HFFc6 (cell line): Measurements from ENCODE around the gene RAPGEF4. TPM values are rescaled to one million over a fixed set of nuclear protein-coding genes. Genes with fewer than 3 reads are reported as not detected.
A peak's percentile ranks its signal among the peaks of the same experiment; 100 is the strongest.

Experiments
- DNase-seq: peaks from one replicate; pipeline ENCODE4 v3.0.0-alpha.2; 2018
- H3K27ac Mint-ChIP-seq: 2 replicates; pipeline ENCODE4 v1.8.0; 2020; ENCODE audit warnings: mild to moderate bottlenecking, mixed read lengths
- H3K27me3 Mint-ChIP-seq: 2 replicates; pipeline ENCODE4 v1.8.0; 2021; ENCODE audit warnings: mild to moderate bottlenecking, moderate library complexity, mixed read lengths; ENCODE audit not compliant: insufficient read depth
- H3K36me3 Mint-ChIP-seq: 2 replicates; pipeline ENCODE4 v1.8.0; 2021; ENCODE audit warnings: low read depth, mixed read lengths
- H3K4me1 Mint-ChIP-seq: 2 replicates; pipeline ENCODE4 v1.8.0; 2020; ENCODE audit warnings: low read depth, mixed read lengths
- H3K4me3 Mint-ChIP-seq: 2 replicates; pipeline ENCODE4 v1.8.0; 2020; ENCODE audit warnings: mild to moderate bottlenecking, moderate library complexity, mixed read lengths
- H3K9me3 Mint-ChIP-seq: 2 replicates; pipeline ENCODE4 v1.8.0; 2020; ENCODE audit warnings: mild to moderate bottlenecking, mixed read lengths
- CTCF ChIP-seq: fragments of 200-600 bp; sonication (generic); IDR thresholded peaks from 2 replicates; pipeline ENCODE4 v1.5.0; 2021; ENCODE audit warnings: antibody characterized with exemption, mild to moderate bottlenecking
- total RNA-seq, 6 experiments: library from RNA; stranded (reverse); fragmentation: NEBNext Ultra II Directional; extraction: Animal tissue kit (Norgen Biotek cat#: 25700); gene quantifications; 2 replicates in 1 of 6; 3 replicates in 5 of 6; pipeline ENCODE4 v1.2.3, GENCODE V29; 2021

RAPGEF4 gene
- total RNA-seq, 6 experiments from 2014 or later, result 0.14 to 0.37 (median 0.18) TPM

DNA sequence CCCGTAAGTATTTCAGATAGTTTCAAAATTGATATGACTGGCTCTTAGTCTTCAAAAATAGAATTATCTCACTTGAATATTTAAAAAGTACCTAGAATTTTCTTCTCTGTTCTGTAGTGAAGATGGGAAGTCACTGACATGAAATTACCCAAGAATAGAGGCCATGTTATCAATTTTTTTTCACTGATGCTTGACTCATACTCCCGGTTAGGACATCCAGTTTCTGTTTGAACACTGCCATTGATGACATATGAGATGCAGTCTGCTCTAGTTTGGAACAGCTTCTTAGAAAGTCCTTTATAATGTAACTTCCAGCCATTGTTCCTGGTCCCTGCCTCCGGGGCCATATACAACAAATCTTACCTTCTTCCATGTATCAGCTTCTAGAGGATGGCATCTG is 366.0 kb downstream of the RAPGEF4 start:
- Mint-ChIP-seq H3K27ac (peak overlapping the region; percentile 12; the same call in 1 of the 2 replicates), H3K36me3 (peaks cover 55% of the 10 kb centered on the region), H3K4me3 (no peak overlapping the region), H3K9me3 (no peaks in the 10 kb centered on the region), H3K4me1 (peaks cover 46% of the 10 kb centered on the region), H3K27me3 (no peaks in the 10 kb centered on the region)
- DNase-seq, result no peak
- TF ChIP-seq CTCF, result no peak

Other genes starting within 250 kb of the RAPGEF4 start
- gene PDK1, start 179.8 kb upstream of the RAPGEF4 start, total RNA-seq, result 10 to 100 TPM; 14.5 to 18.6 (median 17.2) TPM